GM18505 (cell line): ENCODE results near the gene NIPAL1.
A peak's percentile ranks its signal among the peaks of the same experiment; 100 is the strongest.

ENCODE experiments used
- ATAC-seq: cut with Tn5 transposase; IDR thresholded peaks from one replicate; pipeline ENCODE4 v1.9.1; 2021; ENCODE audit not compliant: unreplicated experiment
- POLR2A ChIP-seq: IDR thresholded peaks from 4 replicates; pipeline ENCODE4 v1.6.1; 2011; ENCODE audit warnings: borderline replicate concordance; ENCODE audit not compliant: insufficient read depth, insufficient read length; ENCODE audit errors: extremely low read depth

The NIPAL1 gene

GRCh38 chr4:48012824-48013223 is 3.7 kb upstream of the NIPAL1 start:
- TF ChIP-seq POLR2A = no peak
- ATAC-seq = no peak

- no peak for ATAC-seq
- no peak for TF ChIP-seq POLR2A
These were observed 1.4 kb upstream of the NIPAL1 start for GRCh38 chr4:48015216-48015615.

- TF ChIP-seq POLR2A = no peak
- no peak for ATAC-seq
These were observed 894 bp upstream of the NIPAL1 start for GRCh38 chr4:48015678-48016077.

- TF ChIP-seq POLR2A = no peak
- ATAC-seq = peak; percentile 27
These were observed 568 bp downstream of the NIPAL1 start for GRCh38 chr4:48017108-48017571.

- no peak for ATAC-seq
- no peak for TF ChIP-seq POLR2A
These were observed 1.5 kb downstream of the NIPAL1 start for GRCh38 chr4:48018112-48018511.

GRCh38 chr4:48021100-48021499 is 4.5 kb downstream of the NIPAL1 start:
- ATAC-seq = no peak
- TF ChIP-seq POLR2A = no peak

- no peak for TF ChIP-seq POLR2A
- no peak for ATAC-seq
These were observed 5.7 kb downstream of the NIPAL1 start for GRCh38 chr4:48022192-48022799.

GRCh38 chr4:48024522-48024921 is 8.0 kb downstream of the NIPAL1 start:
- TF ChIP-seq POLR2A = no peak
- ATAC-seq = no peak

GRCh38 chr4:48025005-48025404 is 8.4 kb downstream of the NIPAL1 start:
- no peak for TF ChIP-seq POLR2A
- ATAC-seq = no peak

- TF ChIP-seq POLR2A = no peak
- ATAC-seq = peak; percentile 73
These were observed 11.1 kb downstream of the NIPAL1 start for GRCh38 chr4:48027653-48028052.

- peak; percentile 41 for ATAC-seq
- TF ChIP-seq POLR2A = no peak
These were observed 12.1 kb downstream of the NIPAL1 start for GRCh38 chr4:48028696-48029095.

GRCh38 chr4:48030470-48030869 is 13.9 kb downstream of the NIPAL1 start:
- ATAC-seq = no peak
- no peak for TF ChIP-seq POLR2A

GRCh38 chr4:48031802-48032525 is 15.4 kb downstream of the NIPAL1 start:
- TF ChIP-seq POLR2A = no peak
- ATAC-seq = no peak

- no peak for TF ChIP-seq POLR2A
These were observed 16.1 kb downstream of the NIPAL1 start for GRCh38 chr4:48032721-48033120.

GRCh38 chr4:48033412-48033811 is 16.8 kb downstream of the NIPAL1 start:
- no peak for ATAC-seq
- no peak for TF ChIP-seq POLR2A

More at GRCh38 chr4:48032721-48033120, 16.1 kb downstream of the NIPAL1 start:
- no peak for ATAC-seq

GRCh38 chr4:48033825-48034413 is 17.3 kb downstream of the NIPAL1 start:
- ATAC-seq = no peak
- no peak for TF ChIP-seq POLR2A
